ENCODE measurements around the gene SEMA5B. TPM values are rescaled to one million over a fixed set of nuclear protein-coding genes. Genes with fewer than 3 reads are reported as not detected.

Gene SEMA5B
- total RNA-seq, 1 experiment from 2014 or later: not detected

DNA sequence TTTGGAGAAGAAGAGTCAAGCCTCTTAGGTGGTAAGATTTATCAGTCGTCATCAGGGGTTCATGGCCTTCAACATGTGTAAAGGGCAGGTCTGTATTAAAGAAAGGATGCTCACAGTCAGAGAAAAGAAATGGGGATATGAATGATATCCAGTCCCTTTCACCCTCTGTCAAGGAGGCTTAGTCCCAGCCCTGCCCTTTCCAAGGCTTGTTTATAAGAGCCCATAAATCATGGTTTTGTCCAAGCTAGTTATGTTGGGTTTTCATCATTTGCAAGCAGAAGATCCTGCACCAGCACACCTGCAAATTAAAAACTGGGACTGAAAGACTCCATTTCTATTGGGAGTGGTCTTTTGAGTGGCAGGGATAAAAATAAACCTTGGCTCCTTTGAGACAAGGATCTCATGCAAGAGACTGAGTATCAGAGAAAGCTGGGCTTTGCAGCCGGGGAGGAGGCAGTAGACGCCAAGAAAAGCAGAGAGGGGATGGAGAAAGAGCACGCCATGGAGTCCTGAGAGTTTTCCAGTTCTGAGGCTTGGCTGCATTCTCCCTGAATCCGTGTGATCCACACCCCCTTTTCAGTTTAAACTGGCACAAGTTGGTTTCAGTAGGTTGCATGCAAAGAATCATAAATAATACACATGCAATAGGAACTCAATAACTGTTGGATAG is 26.7 kb upstream of the SEMA5B start:
- CTCF ChIA-PET: no interaction called here
- Mint-ChIP-seq H3K4me3 (ENCODE audit: unreplicated experiment) (no peak overlapping the region), H3K27me3 (ENCODE audit: insufficient read depth, unreplicated experiment) (no peaks in the 10 kb centered on the region), H3K36me3 (ENCODE audit: insufficient read depth, unreplicated experiment) (no peaks in the 10 kb centered on the region), H3K4me1 (ENCODE audit: insufficient read depth, unreplicated experiment) (peaks cover 10% of the 10 kb centered on the region), H3K27ac (ENCODE audit: low read depth, unreplicated experiment) (no peak overlapping the region), H3K9me3 (ENCODE audit: unreplicated experiment) (no peaks in the 10 kb centered on the region)
- TF ChIP-seq, protein P1, sequence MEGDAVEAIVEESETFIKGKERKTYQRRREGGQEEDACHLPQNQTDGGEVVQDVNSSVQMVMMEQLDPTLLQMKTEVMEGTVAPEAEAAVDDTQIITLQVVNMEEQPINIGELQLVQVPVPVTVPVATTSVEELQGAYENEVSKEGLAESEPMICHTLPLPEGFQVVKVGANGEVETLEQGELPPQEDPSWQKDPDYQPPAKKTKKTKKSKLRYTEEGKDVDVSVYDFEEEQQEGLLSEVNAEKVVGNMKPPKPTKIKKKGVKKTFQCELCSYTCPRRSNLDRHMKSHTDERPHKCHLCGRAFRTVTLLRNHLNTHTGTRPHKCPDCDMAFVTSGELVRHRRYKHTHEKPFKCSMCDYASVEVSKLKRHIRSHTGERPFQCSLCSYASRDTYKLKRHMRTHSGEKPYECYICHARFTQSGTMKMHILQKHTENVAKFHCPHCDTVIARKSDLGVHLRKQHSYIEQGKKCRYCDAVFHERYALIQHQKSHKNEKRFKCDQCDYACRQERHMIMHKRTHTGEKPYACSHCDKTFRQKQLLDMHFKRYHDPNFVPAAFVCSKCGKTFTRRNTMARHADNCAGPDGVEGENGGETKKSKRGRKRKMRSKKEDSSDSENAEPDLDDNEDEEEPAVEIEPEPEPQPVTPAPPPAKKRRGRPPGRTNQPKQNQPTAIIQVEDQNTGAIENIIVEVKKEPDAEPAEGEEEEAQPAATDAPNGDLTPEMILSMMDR (IDR thresholded peaks at IDR 0.05; ENCODE audit: unreplicated experiment): no peak
- POLR2A ChIA-PET: interaction anchor here (0.6 kb wide), 2 partner anchors 63 to 228 kb away, joined by 3 to 4 read pairs; no protein-coding TSS in a partner anchor
- DNase-seq (ENCODE audit: unreplicated experiment): no peak
- intact Hi-C loops (cut with micrococcal nuclease): no loop called here
- BruUV-seq (replicated peaks): no TSS peak

DNA sequence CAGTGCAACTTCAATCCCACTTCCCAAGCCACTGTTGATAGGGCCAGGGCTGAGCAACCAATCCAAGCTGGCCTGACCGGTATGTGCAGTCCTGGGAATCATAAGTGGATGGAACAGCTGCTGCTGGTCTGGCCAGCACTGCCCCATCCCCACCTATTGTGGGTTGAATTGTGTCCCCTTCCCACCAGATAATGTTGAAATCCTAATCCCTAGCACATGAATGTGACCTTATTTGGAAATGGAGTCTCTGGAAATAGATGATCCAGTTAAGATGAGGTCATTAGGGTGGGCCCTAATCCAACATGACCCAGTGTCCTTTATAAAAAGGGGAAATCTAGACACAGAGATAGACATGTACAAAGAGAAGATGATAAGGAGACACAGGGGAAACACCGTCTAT is 25.5 kb upstream of the SEMA5B start:
- no peaks in the 10 kb centered on the region for H3K9me3 Mint-ChIP-seq (ENCODE audit: unreplicated experiment)
- DNase-seq (ENCODE audit: unreplicated experiment): no peak
- POLR2A ChIA-PET: no interaction called here
- H3K4me3 Mint-ChIP-seq (ENCODE audit: unreplicated experiment): no peak overlapping the region
- peaks cover 10% of the 10 kb centered on the region for H3K4me1 Mint-ChIP-seq (ENCODE audit: insufficient read depth, unreplicated experiment)
- H3K27ac Mint-ChIP-seq (ENCODE audit: low read depth, unreplicated experiment): no peak overlapping the region
- CTCF ChIA-PET: no interaction called here
- no peaks in the 10 kb centered on the region for H3K36me3 Mint-ChIP-seq (ENCODE audit: insufficient read depth, unreplicated experiment)
- TF ChIP-seq, protein P1 (IDR thresholded peaks at IDR 0.05; ENCODE audit: unreplicated experiment): no peak
- H3K27me3 Mint-ChIP-seq (ENCODE audit: insufficient read depth, unreplicated experiment): no peaks in the 10 kb centered on the region
- no TSS peak for BruUV-seq (replicated peaks)
- intact Hi-C loops (cut with micrococcal nuclease): no loop called here

DNA sequence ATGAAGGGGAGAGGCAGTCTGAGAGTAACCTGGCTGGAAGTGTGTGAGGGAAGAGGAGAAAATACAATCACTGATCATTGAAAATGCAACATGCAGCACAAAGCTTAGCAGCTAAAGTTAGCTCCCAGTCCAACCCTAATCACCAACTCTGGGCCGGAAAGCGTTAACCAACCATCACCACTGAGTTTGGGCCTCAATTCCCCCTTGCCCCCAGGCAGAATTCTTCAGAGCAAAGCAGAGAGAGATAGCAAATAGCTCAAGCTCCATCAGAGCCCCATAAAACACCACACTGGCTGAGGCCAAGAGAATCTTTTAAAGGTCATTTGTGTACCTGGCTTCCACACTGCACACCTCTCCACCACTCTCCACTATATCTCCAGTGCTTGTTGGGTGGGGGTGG is 23.1 kb upstream of the SEMA5B start:
- ChIA-PET POLR2A (interaction anchor here (0.6 to 0.9 kb wide), 3 partner anchors 16 to 143 kb away, joined by 3 read pairs; partner anchors contain the start of gene PDIA5), CTCF (interaction anchor here (1.6 kb wide), 1 partner anchor 21 kb away, joined by 9 read pairs; no protein-coding TSS in a partner anchor)
- no peak overlapping the region for H3K27ac Mint-ChIP-seq (ENCODE audit: low read depth, unreplicated experiment)
- no peaks in the 10 kb centered on the region for H3K27me3 Mint-ChIP-seq (ENCODE audit: insufficient read depth, unreplicated experiment)
- no peak for DNase-seq (ENCODE audit: unreplicated experiment)
- BruUV-seq (replicated peaks): no TSS peak
- intact Hi-C loops (cut with micrococcal nuclease): no loop called here
- TF ChIP-seq, protein P1 (IDR thresholded peaks at IDR 0.05; ENCODE audit: unreplicated experiment): no peak
- no peaks in the 10 kb centered on the region for H3K36me3 Mint-ChIP-seq (ENCODE audit: insufficient read depth, unreplicated experiment)
- peaks cover 10% of the 10 kb centered on the region for H3K4me1 Mint-ChIP-seq (ENCODE audit: insufficient read depth, unreplicated experiment)
- no peaks in the 10 kb centered on the region for H3K9me3 Mint-ChIP-seq (ENCODE audit: unreplicated experiment)
- H3K4me3 Mint-ChIP-seq (ENCODE audit: unreplicated experiment): no peak overlapping the region

DNA sequence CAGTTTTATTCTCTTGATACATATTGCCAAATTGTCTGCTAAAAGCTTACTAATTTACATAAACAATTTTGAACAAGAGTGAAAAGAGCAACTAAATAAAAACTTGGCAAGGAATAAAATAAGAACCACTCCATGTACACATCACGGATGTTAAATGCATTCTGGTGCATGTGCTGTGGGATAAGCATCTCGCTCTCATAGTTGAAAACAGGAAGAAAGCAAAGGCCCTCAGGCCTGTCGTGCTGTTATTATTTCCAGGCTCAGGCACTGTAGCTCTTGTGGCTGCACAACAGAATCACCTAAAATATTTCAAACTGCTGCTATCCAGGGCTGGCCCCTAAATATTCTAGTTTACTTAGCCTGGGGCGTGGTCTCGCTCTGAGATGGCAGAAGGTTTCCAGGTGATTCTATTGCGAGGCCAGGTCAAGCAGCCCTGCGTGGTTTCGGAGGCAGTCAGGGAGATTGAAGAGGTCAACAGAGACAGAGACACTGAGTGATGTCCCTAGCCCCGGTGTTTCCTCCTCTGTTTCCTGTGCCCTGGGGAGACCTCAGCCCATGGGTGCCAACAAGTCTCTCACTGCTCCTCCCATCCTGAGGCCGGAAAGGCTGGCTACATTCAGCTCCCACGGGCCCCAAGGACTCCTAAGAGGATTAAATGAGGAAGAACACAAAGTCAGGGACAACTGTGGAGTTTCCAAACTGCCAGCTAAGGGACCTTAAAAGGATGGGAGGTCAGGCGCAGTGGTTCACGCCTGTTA is 21.1 kb upstream of the SEMA5B start:
- ChIA-PET POLR2A (interaction anchor here (0.6 kb wide), 1 partner anchor 255 kb away, joined by 3 read pairs; the partner anchor contains the start of gene HSPBAP1), CTCF (interaction anchor here (0.6 to 1.7 kb wide), 5 partner anchors 18 to 248 kb away, joined by 3 to 7 read pairs (median 4); partner anchors contain the start of gene PDIA5)
- BruUV-seq (replicated peaks): no TSS peak
- peaks cover 10% of the 10 kb centered on the region for H3K4me1 Mint-ChIP-seq (ENCODE audit: insufficient read depth, unreplicated experiment)
- H3K36me3 Mint-ChIP-seq (ENCODE audit: insufficient read depth, unreplicated experiment): no peaks in the 10 kb centered on the region
- H3K4me3 Mint-ChIP-seq (ENCODE audit: unreplicated experiment): no peak overlapping the region
- no peak overlapping the region for H3K27ac Mint-ChIP-seq (ENCODE audit: low read depth, unreplicated experiment)
- no peak for DNase-seq (ENCODE audit: unreplicated experiment)
- H3K9me3 Mint-ChIP-seq (ENCODE audit: unreplicated experiment): no peaks in the 10 kb centered on the region
- TF ChIP-seq, protein P1 (IDR thresholded peaks at IDR 0.05; ENCODE audit: unreplicated experiment): no peak
- H3K27me3 Mint-ChIP-seq (ENCODE audit: insufficient read depth, unreplicated experiment): no peaks in the 10 kb centered on the region
- intact Hi-C loops (cut with micrococcal nuclease): no loop called here

Data from MCF 10A (cell line).